Mucosa of descending colon (tissue), 3 donors: ENCODE data around the gene MTERF2. TPM values are rescaled to one million over a fixed set of nuclear protein-coding genes. Genes with fewer than 3 reads are reported as not detected.
"Not testable (repeated sequence)": the region's sequence is repeated elsewhere in the genome, so short reads cannot be mapped to it uniquely, and the experiment has no call there.

Source experiments
- ATAC-seq: fragments of 200-7000 bp; cut with Tn5 transposase; one replicate; pipeline ENCODE4 v1.9.1; 2020; ENCODE audit warnings: mild to moderate bottlenecking, moderate library complexity
- DNase-seq, 3 donors: peaks; one replicate each; pipeline ENCODE4 v3.0.0-alpha.2; 2020
- H3K36me3 ChIP-seq: fragments of 200-600 bp; one replicate; pipeline ENCODE4 v1.8.0; 2021; ENCODE audit warnings: low read depth, mild to moderate bottlenecking
- H3K4me1 ChIP-seq: fragments of 200-600 bp; one replicate; pipeline ENCODE4 v1.8.0; 2021; ENCODE audit warnings: low read depth, mild to moderate bottlenecking
- H3K4me3 ChIP-seq: fragments of 200-600 bp; one replicate; pipeline ENCODE4 v1.8.0; 2021; ENCODE audit warnings: mild to moderate bottlenecking
- H3K9me3 ChIP-seq: fragments of 200-600 bp; one replicate; pipeline ENCODE4 v1.8.0; 2021; ENCODE audit warnings: mild to moderate bottlenecking
- intact Hi-C, 2 donors: fragments of 100-400 bp; cut with DNase I in 1 of 2; cut with micrococcal nuclease in 1 of 2; formaldehyde crosslinking; loops; one replicate each; pipeline versions ENCODE4 v1.11.0 to v1.11.1; 2022; cut with DNase I, micrococcal nuclease
- total RNA-seq, 3 donors: library from RNA; stranded (reverse); fragmentation: NEBNext Ultra II Directional in 2 of 3; extraction: Animal tissue kit (Norgen Biotek cat#: 25700) in 2 of 3; gene quantifications; one replicate each; pipeline versions ENCODE4 v1.2.1 to v1.2.4, GENCODE V29; 2021 to 2023
- TF ChIP-seq, protein P1 (sequence below): fragments of 200-600 bp; IDR thresholded peaks from one replicate; pipeline ENCODE4 v1.8.0; 2022; ENCODE audit warnings: antibody characterized with exemption, mild to moderate bottlenecking
- donor health status: DM: no; HTN: no; CAD: no; lungs with moderate emphysema.
- donor health status: DM: no; HTN: no; CAD: no.
- donor health status: DM: no; HTN: yes; CAD: no.

MTERF2 gene
- total RNA-seq, 3 donors from 2014 or later = 11.0 to 17.6 (median 12.0) TPM

DNA sequence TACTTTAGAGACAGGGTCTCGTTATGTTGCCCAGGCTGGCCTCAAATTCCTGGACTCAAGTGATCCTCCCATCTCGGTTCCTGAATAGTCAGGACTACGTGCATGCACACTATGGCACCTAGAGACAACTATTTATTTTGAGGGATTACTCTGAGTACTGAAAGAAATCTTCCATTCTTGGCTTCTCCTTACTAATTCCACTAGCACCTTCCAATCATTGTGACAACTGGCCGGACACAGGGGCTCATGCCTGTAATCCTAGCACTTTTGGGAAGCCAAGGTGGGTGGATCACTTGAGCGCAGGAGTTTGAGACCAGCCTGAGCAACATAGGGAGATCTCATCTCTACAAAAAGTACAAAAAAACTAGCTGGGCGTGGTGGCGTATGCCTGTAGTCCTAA is 42.1 kb upstream of the MTERF2 start:
- intact Hi-C loops = no loop called here

DNA sequence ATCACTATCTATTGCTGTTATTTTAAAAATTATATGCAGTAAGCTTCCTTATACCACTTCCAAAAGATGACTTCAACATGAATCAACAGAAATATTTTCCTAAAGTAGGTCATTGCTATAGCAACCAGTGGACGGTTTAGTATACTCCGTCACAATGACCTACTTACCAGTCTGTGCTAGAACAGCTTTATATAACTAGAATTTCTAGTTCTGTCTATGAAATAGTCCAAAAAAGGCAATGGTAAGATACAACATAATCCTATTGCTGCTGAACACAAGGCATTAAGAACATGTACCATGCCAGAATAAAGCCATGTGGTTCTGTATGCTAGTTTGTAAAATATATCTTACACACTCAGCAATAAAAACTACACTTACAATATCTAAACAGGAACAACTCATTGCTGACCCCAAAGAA is 40.7 kb upstream of the MTERF2 start:
- Histone ChIP-seq H3K4me3 (no peak overlapping the region), H3K36me3 (no peaks in the 10 kb centered on the region), H3K4me1 (peaks cover 13% of the 10 kb centered on the region), H3K9me3 (no peaks in the 10 kb centered on the region)
- intact Hi-C loops = no loop called here
- ATAC-seq = peak; percentile 97
- TF ChIP-seq, protein P1, sequence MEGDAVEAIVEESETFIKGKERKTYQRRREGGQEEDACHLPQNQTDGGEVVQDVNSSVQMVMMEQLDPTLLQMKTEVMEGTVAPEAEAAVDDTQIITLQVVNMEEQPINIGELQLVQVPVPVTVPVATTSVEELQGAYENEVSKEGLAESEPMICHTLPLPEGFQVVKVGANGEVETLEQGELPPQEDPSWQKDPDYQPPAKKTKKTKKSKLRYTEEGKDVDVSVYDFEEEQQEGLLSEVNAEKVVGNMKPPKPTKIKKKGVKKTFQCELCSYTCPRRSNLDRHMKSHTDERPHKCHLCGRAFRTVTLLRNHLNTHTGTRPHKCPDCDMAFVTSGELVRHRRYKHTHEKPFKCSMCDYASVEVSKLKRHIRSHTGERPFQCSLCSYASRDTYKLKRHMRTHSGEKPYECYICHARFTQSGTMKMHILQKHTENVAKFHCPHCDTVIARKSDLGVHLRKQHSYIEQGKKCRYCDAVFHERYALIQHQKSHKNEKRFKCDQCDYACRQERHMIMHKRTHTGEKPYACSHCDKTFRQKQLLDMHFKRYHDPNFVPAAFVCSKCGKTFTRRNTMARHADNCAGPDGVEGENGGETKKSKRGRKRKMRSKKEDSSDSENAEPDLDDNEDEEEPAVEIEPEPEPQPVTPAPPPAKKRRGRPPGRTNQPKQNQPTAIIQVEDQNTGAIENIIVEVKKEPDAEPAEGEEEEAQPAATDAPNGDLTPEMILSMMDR = no peak
- peak in 1 of 3 donors; percentile 29 for DNase-seq

More for the DNA sequence above, 42.1 kb upstream of the MTERF2 start:
- no peak overlapping the region for H3K4me3 ChIP-seq
- ATAC-seq (no peak), DNase-seq (no peak)
- H3K9me3 ChIP-seq = no peaks in the 10 kb centered on the region
- peaks cover 13% of the 10 kb centered on the region for H3K4me1 ChIP-seq
- H3K36me3 ChIP-seq = no peaks in the 10 kb centered on the region
- TF ChIP-seq, protein P1 = no peak

DNA sequence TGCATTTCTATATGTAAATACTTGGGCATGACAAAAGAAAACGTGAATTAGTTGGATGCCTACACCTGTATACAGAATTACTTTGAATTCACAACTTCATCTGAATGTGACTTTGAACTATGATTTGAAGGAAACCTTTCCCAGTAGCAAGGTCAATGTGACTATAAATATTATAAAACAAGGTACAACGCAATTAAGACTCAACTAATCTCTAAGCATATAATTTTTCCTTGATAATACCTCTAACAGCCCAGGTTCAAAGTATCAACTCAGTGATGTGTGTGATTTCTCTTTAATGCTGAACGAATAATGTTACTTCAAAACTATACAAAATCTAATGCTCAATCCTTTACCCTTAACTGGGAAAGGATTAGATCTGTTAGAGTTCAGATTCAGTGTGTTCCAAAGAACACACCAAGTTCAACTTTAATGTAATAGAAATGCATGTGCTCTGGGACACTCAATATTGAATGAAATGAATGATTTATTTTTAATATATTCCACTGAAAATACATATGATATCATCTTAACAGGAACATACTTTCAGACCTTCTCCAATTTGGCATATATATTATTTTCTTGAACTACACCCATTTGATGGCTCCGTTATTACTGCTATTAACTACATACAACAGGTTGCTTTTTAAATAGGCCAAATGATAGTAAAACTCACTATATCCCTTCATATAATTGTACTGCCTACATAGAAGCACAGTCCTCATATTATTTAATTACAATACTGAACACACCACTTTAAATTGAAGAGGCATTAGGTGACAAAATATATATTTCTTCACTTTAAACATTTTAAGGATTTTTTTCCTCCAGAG is 40.1 kb upstream of the MTERF2 start:
- Histone ChIP-seq H3K4me3 (no peak overlapping the region), H3K9me3 (no peaks in the 10 kb centered on the region), H3K36me3 (no peaks in the 10 kb centered on the region), H3K4me1 (peaks cover 13% of the 10 kb centered on the region)
- intact Hi-C loops = no loop called here
- ATAC-seq (no peak), DNase-seq (no peak)
- TF ChIP-seq, protein P1 = no peak

DNA sequence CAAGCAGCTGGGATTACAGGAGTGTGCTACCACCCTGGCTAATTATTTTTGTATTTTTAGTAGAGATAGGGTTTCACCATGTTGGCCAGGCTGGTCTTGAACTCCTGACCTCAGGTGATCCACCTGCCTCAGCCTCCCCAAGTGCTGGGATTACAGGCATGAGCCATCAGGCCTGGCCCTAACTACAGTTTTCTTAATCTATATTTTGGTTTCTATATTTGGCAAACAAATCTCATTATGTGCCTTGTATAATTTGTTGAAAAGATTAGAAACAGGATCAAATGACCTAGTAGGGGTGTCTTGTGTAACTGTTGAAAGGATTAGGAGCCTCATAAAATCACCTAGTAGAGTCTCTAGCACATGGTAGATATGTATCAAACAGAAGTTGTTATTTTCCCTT is 39.4 kb upstream of the MTERF2 start:
- DNase-seq, H3K4me3 ChIP-seq: not testable (repeated sequence)
- H3K4me1 ChIP-seq = peaks cover 13% of the 10 kb centered on the region

DNA sequence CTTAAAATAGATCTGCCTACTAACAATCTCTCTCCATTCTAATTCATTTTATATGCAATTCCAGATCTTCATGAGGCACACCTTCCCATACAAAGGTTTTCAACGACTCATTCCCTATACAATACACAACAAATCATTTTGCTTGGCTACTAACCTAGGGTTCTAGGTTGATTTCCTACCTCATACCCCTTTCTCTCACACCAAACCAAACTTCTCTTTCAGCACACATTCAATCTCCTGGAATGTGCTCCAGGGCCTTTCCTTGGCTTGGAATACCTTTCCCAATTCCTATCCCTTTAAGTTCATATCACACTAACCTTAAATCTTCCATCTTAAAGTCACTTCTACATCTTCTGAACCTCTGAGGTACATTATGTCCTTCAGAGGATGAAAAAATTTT is 38.7 kb upstream of the MTERF2 start:
- intact Hi-C loops = no loop called here
- ATAC-seq (no peak), DNase-seq (no peak)
- H3K36me3 ChIP-seq = no peaks in the 10 kb centered on the region
- TF ChIP-seq, protein P1 = no peak
- H3K4me1 ChIP-seq = peaks cover 13% of the 10 kb centered on the region
- no peak overlapping the region for H3K4me3 ChIP-seq
- no peaks in the 10 kb centered on the region for H3K9me3 ChIP-seq

More for the DNA sequence above, 39.4 kb upstream of the MTERF2 start:
- intact Hi-C loops, ATAC-seq, H3K36me3 ChIP-seq, H3K9me3 ChIP-seq: not testable (repeated sequence)

DNA sequence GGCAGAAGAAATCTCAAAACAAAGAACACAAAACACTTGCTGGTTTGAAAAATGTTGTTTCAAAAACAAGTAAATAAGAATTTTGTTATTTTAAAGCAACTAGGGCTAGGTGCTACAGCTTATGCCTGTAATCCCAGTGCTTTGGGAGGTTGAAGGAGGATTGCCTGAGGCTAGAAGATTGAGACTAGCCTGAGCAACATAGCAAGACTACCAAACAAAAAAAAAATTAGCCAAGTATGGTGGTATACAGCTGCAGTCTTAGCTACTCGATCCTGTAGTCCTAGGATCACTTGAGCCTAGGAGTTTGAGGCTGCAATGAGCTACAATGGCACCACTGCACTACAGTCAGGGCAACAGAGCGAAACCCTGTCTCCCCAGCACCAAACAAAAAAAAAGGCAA is 32.6 kb upstream of the MTERF2 start:
- H3K4me3 ChIP-seq = no peak overlapping the region
- DNase-seq = no peak
- no peaks in the 10 kb centered on the region for H3K4me1 ChIP-seq
- intact Hi-C loops = no loop called here
- no peak for ATAC-seq
- H3K36me3 ChIP-seq = no peaks in the 10 kb centered on the region
- no peaks in the 10 kb centered on the region for H3K9me3 ChIP-seq
- TF ChIP-seq, protein P1 = no peak
